ENCODE data around the gene APLP1. TPM values are rescaled to one million over a fixed set of nuclear protein-coding genes. Genes with fewer than 3 reads are reported as not detected.
"Not testable (repeated sequence)": the region's sequence is repeated elsewhere in the genome, so short reads cannot be mapped to it uniquely, and the experiment has no call there.

The APLP1 gene
- total RNA-seq, 2 donors from 2014 or later, result 17.5 to 33.6 TPM

- H3K4me1 ChIP-seq, result no peaks in the 10 kb centered on the region
- no peaks in the 10 kb centered on the region for H3K9me3 ChIP-seq
- no peaks in the 10 kb centered on the region for H3K36me3 ChIP-seq
- no peak overlapping the region for H3K4me3 ChIP-seq
- no peak for TF ChIP-seq CTCF (IDR thresholded peaks at IDR 0.05)
- no peak overlapping the region for H3K27ac ChIP-seq
- H3K27me3 ChIP-seq, result no peaks in the 10 kb centered on the region
- no peak for DNase-seq (ENCODE audit: low spot score)
These were observed 36.3 kb upstream of the APLP1 start for GRCh38 chr19:35832054-35832453.

GRCh38 chr19:35833972-35834371 is 34.4 kb upstream of the APLP1 start:
- H3K27me3 ChIP-seq, result no peaks in the 10 kb centered on the region
- no peak for DNase-seq (ENCODE audit: low spot score)
- peaks cover 0 to 10% of the 10 kb centered on the region in 2 donors for H3K9me3 ChIP-seq
- H3K4me3 ChIP-seq, result no peak overlapping the region
- no peaks in the 10 kb centered on the region for H3K36me3 ChIP-seq
- no peak for TF ChIP-seq CTCF (IDR thresholded peaks at IDR 0.05)
- no peaks in the 10 kb centered on the region for H3K4me1 ChIP-seq
- no peak overlapping the region for H3K27ac ChIP-seq

- not testable (repeated sequence) for H3K4me3 ChIP-seq; H3K27ac ChIP-seq; DNase-seq (ENCODE audit: low spot score); H3K27me3 ChIP-seq; H3K36me3 ChIP-seq; H3K4me1 ChIP-seq
- H3K9me3 ChIP-seq, result peaks cover 0 to 18% of the 10 kb centered on the region in 2 donors
These were observed 32.3 kb upstream of the APLP1 start for GRCh38 chr19:35836096-35836495.

- no peak for DNase-seq (ENCODE audit: low spot score)
- Histone ChIP-seq H3K27me3 (peaks cover 15 to 21% of the 10 kb centered on the region in 2 donors), H3K27ac (no peak overlapping the region), H3K4me1 (peaks cover 0 to 15% of the 10 kb centered on the region in 2 donors), H3K4me3 (no peak overlapping the region), H3K9me3 (peaks cover 0 to 18% of the 10 kb centered on the region in 2 donors), H3K36me3 (no peaks in the 10 kb centered on the region)
- no peak for TF ChIP-seq CTCF (IDR thresholded peaks at IDR 0.05)
These were observed 26.3 kb upstream of the APLP1 start for GRCh38 chr19:35841961-35842595.

- peaks cover 0 to 15% of the 10 kb centered on the region in 2 donors for H3K4me1 ChIP-seq
- no peak overlapping the region for H3K27ac ChIP-seq
- peaks cover 15 to 21% of the 10 kb centered on the region in 2 donors for H3K27me3 ChIP-seq
- H3K4me3 ChIP-seq, result no peak overlapping the region
- H3K9me3 ChIP-seq, result peaks cover 0 to 18% of the 10 kb centered on the region in 2 donors
- TF ChIP-seq CTCF (IDR thresholded peaks at IDR 0.05), result no peak
- no peaks in the 10 kb centered on the region for H3K36me3 ChIP-seq
- DNase-seq (ENCODE audit: low spot score), result no peak
These were observed 25.6 kb upstream of the APLP1 start for GRCh38 chr19:35842666-35843272.

- TF ChIP-seq CTCF (IDR thresholded peaks at IDR 0.05), result no peak
- Histone ChIP-seq H3K27ac (no peak overlapping the region), H3K27me3 (peaks cover 15 to 21% of the 10 kb centered on the region in 2 donors), H3K36me3 (no peaks in the 10 kb centered on the region), H3K4me3 (no peak overlapping the region), H3K9me3 (peaks cover 0 to 9% of the 10 kb centered on the region in 2 donors), H3K4me1 (peaks cover 0 to 15% of the 10 kb centered on the region in 2 donors)
- DNase-seq (ENCODE audit: low spot score), result no peak
These were observed 24.5 kb upstream of the APLP1 start for GRCh38 chr19:35843676-35844481.

All from right atrium auricular region (tissue), 2 donors.